Muscle layer of colon (tissue), 2 donors: ENCODE data around the gene LMX1B.
"Not testable (repeated sequence)": the region's sequence is repeated elsewhere in the genome, so short reads cannot be mapped to it uniquely, and the experiment has no call there.

Experiments used
- H3K27ac ChIP-seq: one replicate; pipeline ENCODE4 v1.7.0; 2013; ENCODE audit warnings: low read depth, mild to moderate bottlenecking, low read length, moderate library complexity
- H3K27me3 ChIP-seq, 2 donors: one replicate each; pipeline ENCODE4 v1.7.0; 2013; ENCODE audit warnings: low read length in 2 of 2, mild to moderate bottlenecking in 2 of 2; ENCODE audit not compliant: insufficient read depth in 2 of 2, control insufficient read depth in 1 of 2
- H3K36me3 ChIP-seq: one replicate; pipeline ENCODE4 v1.7.0; 2013; ENCODE audit warnings: mild to moderate bottlenecking, low read length; ENCODE audit not compliant: insufficient read depth
- H3K4me1 ChIP-seq: one replicate; pipeline ENCODE4 v1.7.0; 2013; ENCODE audit warnings: mild to moderate bottlenecking, low read length; ENCODE audit not compliant: insufficient read depth
- H3K4me3 ChIP-seq, 2 donors: one replicate each; pipeline ENCODE4 v1.7.0; 2013; ENCODE audit warnings: low read length in 2 of 2, low read depth in 1 of 2, mild to moderate bottlenecking in 1 of 2, moderate library complexity in 1 of 2
- H3K9ac ChIP-seq: one replicate; pipeline ENCODE4 v1.7.0; 2013; ENCODE audit warnings: low read length
- H3K9me3 ChIP-seq: one replicate; pipeline ENCODE4 v1.7.0; 2013; ENCODE audit warnings: mild to moderate bottlenecking, low read length
- donor health status: abdominal sarcoma.
- donor health status: Adenocarcinoma of cecum.

Gene LMX1B

GRCh38 chr9:126720036-126720435 lies 106.3 kb downstream of the LMX1B start:
- Histone ChIP-seq H3K9ac (no peak overlapping the region), H3K4me1 (peaks cover 4% of the 10 kb centered on the region), H3K27me3 (peaks cover 0 to 18% of the 10 kb centered on the region in 2 donors), H3K27ac (no peak overlapping the region), H3K4me3 (no peak overlapping the region), H3K36me3 (no peaks in the 10 kb centered on the region), H3K9me3 (no peaks in the 10 kb centered on the region)

- no peaks in the 10 kb centered on the region for H3K36me3 ChIP-seq
- peaks cover 4% of the 10 kb centered on the region for H3K4me1 ChIP-seq
- H3K27me3 ChIP-seq = peaks cover 0 to 18% of the 10 kb centered on the region in 2 donors
- H3K9ac ChIP-seq = no peak overlapping the region
- no peaks in the 10 kb centered on the region for H3K9me3 ChIP-seq
- no peak overlapping the region for H3K27ac ChIP-seq
- no peak overlapping the region for H3K4me3 ChIP-seq
Measured at GRCh38 chr9:126720661-126721563, 107.2 kb downstream of the LMX1B start.

- Histone ChIP-seq H3K36me3 (no peaks in the 10 kb centered on the region), H3K4me3 (no peak overlapping the region), H3K4me1 (peaks cover 4% of the 10 kb centered on the region), H3K9me3 (no peaks in the 10 kb centered on the region), H3K9ac (no peak overlapping the region), H3K27me3 (peaks cover 0 to 18% of the 10 kb centered on the region in 2 donors), H3K27ac (no peak overlapping the region)
Measured at GRCh38 chr9:126721564-126721981, 107.8 kb downstream of the LMX1B start.

GRCh38 chr9:126722252-126722921 lies 108.7 kb downstream of the LMX1B start:
- Histone ChIP-seq H3K36me3 (no peaks in the 10 kb centered on the region), H3K9me3 (no peaks in the 10 kb centered on the region), H3K27me3 (peaks cover 0 to 18% of the 10 kb centered on the region in 2 donors), H3K27ac (peak overlapping the region; percentile 78), H3K4me1 (peaks cover 4% of the 10 kb centered on the region), H3K4me3 (peak overlapping the region; percentile 38 to 47), H3K9ac (no peak overlapping the region)

- Histone ChIP-seq H3K27me3 (peaks cover 0 to 18% of the 10 kb centered on the region in 2 donors), H3K36me3 (no peaks in the 10 kb centered on the region), H3K9me3 (no peaks in the 10 kb centered on the region), H3K27ac (peak overlapping the region; percentile 78), H3K4me3 (peak overlapping the region; percentile 38 to 47), H3K4me1 (peaks cover 4% of the 10 kb centered on the region), H3K9ac (no peak overlapping the region)
Measured at GRCh38 chr9:126722922-126723806, 109.4 kb downstream of the LMX1B start.

GRCh38 chr9:126723807-126724172 lies 110.1 kb downstream of the LMX1B start:
- Histone ChIP-seq H3K27ac (no peak overlapping the region), H3K4me1 (peaks cover 4% of the 10 kb centered on the region), H3K27me3 (peaks cover 0 to 18% of the 10 kb centered on the region in 2 donors), H3K9me3 (no peaks in the 10 kb centered on the region), H3K4me3 (peak overlapping the region in 1 of 2 donors; percentile 38), H3K36me3 (no peaks in the 10 kb centered on the region), H3K9ac (no peak overlapping the region)

GRCh38 chr9:126724226-126724625 lies 110.5 kb downstream of the LMX1B start:
- Histone ChIP-seq H3K27me3 (peaks cover 0 to 18% of the 10 kb centered on the region in 2 donors), H3K4me3 (no peak overlapping the region), H3K36me3 (no peaks in the 10 kb centered on the region), H3K9me3 (no peaks in the 10 kb centered on the region), H3K9ac (no peak overlapping the region), H3K27ac (no peak overlapping the region), H3K4me1 (peaks cover 4% of the 10 kb centered on the region)

GRCh38 chr9:126725485-126725884 lies 111.8 kb downstream of the LMX1B start:
- not testable (repeated sequence) for H3K9ac ChIP-seq, H3K4me1 ChIP-seq, H3K27ac ChIP-seq, H3K4me3 ChIP-seq, H3K9me3 ChIP-seq, H3K36me3 ChIP-seq
- H3K27me3 ChIP-seq = peaks cover 0 to 18% of the 10 kb centered on the region in 2 donors

GRCh38 chr9:126728210-126728609 lies 114.5 kb downstream of the LMX1B start:
- H3K36me3 ChIP-seq, H3K27ac ChIP-seq, H3K4me1 ChIP-seq, H3K4me3 ChIP-seq, H3K27me3 ChIP-seq, H3K9ac ChIP-seq, H3K9me3 ChIP-seq: not testable (repeated sequence)

- not testable (repeated sequence) for H3K36me3 ChIP-seq, H3K27me3 ChIP-seq, H3K9me3 ChIP-seq, H3K4me1 ChIP-seq, H3K9ac ChIP-seq, H3K27ac ChIP-seq, H3K4me3 ChIP-seq
Measured at GRCh38 chr9:126730592-126730991, 116.9 kb downstream of the LMX1B start.

- no peaks in the 10 kb centered on the region for H3K36me3 ChIP-seq
- no peak overlapping the region for H3K27ac ChIP-seq
- no peak overlapping the region for H3K9ac ChIP-seq
- H3K9me3 ChIP-seq = peaks cover 3% of the 10 kb centered on the region
- H3K4me1 ChIP-seq = no peaks in the 10 kb centered on the region
- H3K27me3 ChIP-seq = no peaks in the 10 kb centered on the region
- no peak overlapping the region for H3K4me3 ChIP-seq
Measured at GRCh38 chr9:126733005-126733404, 119.3 kb downstream of the LMX1B start.
